Gastroesophageal sphincter (tissue), 4 donors: ENCODE results near the gene TMOD3. TPM values are rescaled to one million over a fixed set of nuclear protein-coding genes. Genes with fewer than 3 reads are reported as not detected.

Experiments used
- ATAC-seq: fragments of 150-250 bp; one replicate; pipeline ENCODE4 v1.9.1; 2016; ENCODE audit warnings: mild to moderate bottlenecking, moderate library complexity
- H3K27ac ChIP-seq, 4 donors: fragments of 200-600 bp; sonication (generic) in 3 of 4; 1 replicate in 3 of 4; 2 replicates in 1 of 4; pipeline ENCODE4 v1.5.1; 2016 to 2019
- H3K27me3 ChIP-seq: fragments of 200-600 bp; sonication (generic); one replicate; pipeline ENCODE4 v1.5.1; 2019
- H3K36me3 ChIP-seq, 2 donors: fragments of 200-600 bp; sonication (generic); one replicate each; pipeline ENCODE4 v1.5.1; 2019; ENCODE audit warnings: control low read depth in 1 of 2
- H3K4me1 ChIP-seq, 3 donors: fragments of 200-600 bp; sonication (generic); 1 replicate in 2 of 3; 2 replicates in 1 of 3; pipeline ENCODE4 v1.5.1; 2016 to 2019; ENCODE audit warnings: control low read depth in 2 of 3
- H3K4me3 ChIP-seq, 2 donors: fragments of 200-600 bp; sonication (generic); one replicate each; pipeline ENCODE4 v1.5.1; 2019; ENCODE audit warnings: mild to moderate bottlenecking in 1 of 2, moderate library complexity in 1 of 2
- H3K9me3 ChIP-seq, 3 donors: fragments of 200-600 bp; sonication (generic); one replicate each; pipeline ENCODE4 v1.5.1; 2017 to 2019; ENCODE audit warnings: control low read depth in 2 of 3
- CTCF ChIP-seq, 4 experiments: fragments of 200-600 bp in 2 of 4; fragments of 450-650 bp in 2 of 4; sonication (generic) in 1 of 4; IDR thresholded peaks; one replicate each; pipeline ENCODE4 v1.5.1; 2017 to 2019; ENCODE audit warnings: antibody characterized with exemption in 4 of 4, mild to moderate bottlenecking in 2 of 4, moderate library complexity in 2 of 4
- EP300 ChIP-seq: sonication (generic); formaldehyde crosslinking; IDR thresholded peaks from one replicate; pipeline ENCODE4 v1.6.1; 2017; ENCODE audit warnings: antibody characterized with exemption, mild to moderate bottlenecking
- POLR2A ChIP-seq, 2 donors: fragments of 450-650 bp; IDR thresholded peaks; one replicate each; pipeline ENCODE4 v1.6.1; 2017; ENCODE audit warnings: antibody characterized with exemption in 2 of 2, mild to moderate bottlenecking in 2 of 2, moderate library complexity in 1 of 2
- POLR2AphosphoS5 ChIP-seq: sonication (generic); formaldehyde crosslinking; IDR thresholded peaks from one replicate; pipeline ENCODE4 v1.6.1; 2017; ENCODE audit warnings: antibody characterized with exemption
- WGBS, 2 donors: methylation state at CpG; one replicate each; pipeline ENCODE4 v1.1.5; 2018; ENCODE audit warnings: low coverage in 1 of 2; 5-methylcytosine and 5-hydroxymethylcytosine counted together
- total RNA-seq, 4 donors: library from RNA; depleted of rRNA; stranded (reverse); fragments of >200 nt; gene quantifications; one replicate each; pipeline ENCODE4 v1.1.0, GENCODE V29; 2016

The TMOD3 gene
- total RNA-seq, 4 donors from 2014 or later = 15.9 to 38.8 (median 21.4) TPM

GRCh38 chr15:51889486-51889885 lies 60.0 kb downstream of the TMOD3 start:
- TF ChIP-seq POLR2A (IDR thresholded peaks at IDR 0.05) = no peak
- no peak for TF ChIP-seq EP300
- no peak for TF ChIP-seq POLR2AphosphoS5
- no peak for TF ChIP-seq CTCF (IDR thresholded peaks at IDR 0.05)
- peaks cover 0 to under 1% (median 0%) of the 10 kb centered on the region in 3 donors for H3K4me1 ChIP-seq
- H3K9me3 ChIP-seq = no peaks in the 10 kb centered on the region
- H3K27ac ChIP-seq = no peak overlapping the region
- no peak for ATAC-seq
- no peak overlapping the region for H3K4me3 ChIP-seq
- peaks cover 0 to 53% of the 10 kb centered on the region in 2 donors for H3K36me3 ChIP-seq
- 88 to 95% methylated on average over 2 of the region's 2 CpGs for WGBS, 2 donors
- H3K27me3 ChIP-seq = no peaks in the 10 kb centered on the region

- H3K36me3 ChIP-seq = peaks cover 0 to 90% of the 10 kb centered on the region in 2 donors
- H3K9me3 ChIP-seq = no peaks in the 10 kb centered on the region
- H3K27me3 ChIP-seq = no peaks in the 10 kb centered on the region
- 49% methylated on average over 3 of the region's 3 CpGs; no CpG with 5 or more reads in 1 of the 2 donors for whole genome bisulfite sequencing, 2 donors
- ATAC-seq = no peak
- no peaks in the 10 kb centered on the region for H3K4me1 ChIP-seq
- no peak overlapping the region for H3K27ac ChIP-seq
- no peak for TF ChIP-seq POLR2AphosphoS5
- no peak for TF ChIP-seq POLR2A (IDR thresholded peaks at IDR 0.05)
- no peak for TF ChIP-seq CTCF (IDR thresholded peaks at IDR 0.05)
- no peak for TF ChIP-seq EP300
- no peak overlapping the region for H3K4me3 ChIP-seq
Measured at GRCh38 chr15:51904421-51904820, 75.0 kb downstream of the TMOD3 start.

- no peaks in the 10 kb centered on the region for H3K4me1 ChIP-seq
- H3K36me3 ChIP-seq = peaks cover 3 to 90% of the 10 kb centered on the region in 2 donors
- ATAC-seq = no peak
- no peak for TF ChIP-seq EP300
- TF ChIP-seq POLR2AphosphoS5 = no peak
- TF ChIP-seq CTCF (IDR thresholded peaks at IDR 0.05) = no peak
- TF ChIP-seq POLR2A (IDR thresholded peaks at IDR 0.05) = no peak
- H3K9me3 ChIP-seq = no peaks in the 10 kb centered on the region
- no peak overlapping the region for H3K27ac ChIP-seq
- H3K27me3 ChIP-seq = no peaks in the 10 kb centered on the region
- WGBS, 2 donors = 78% methylated on average over 4 of the region's 4 CpGs; no CpG with 5 or more reads in 1 of the 2 donors
- H3K4me3 ChIP-seq = no peak overlapping the region
Measured at GRCh38 chr15:51904931-51905330, 75.5 kb downstream of the TMOD3 start.

- no peaks in the 10 kb centered on the region for H3K27me3 ChIP-seq
- TF ChIP-seq POLR2A (IDR thresholded peaks at IDR 0.05) = no peak
- TF ChIP-seq POLR2AphosphoS5 = no peak
- TF ChIP-seq CTCF (IDR thresholded peaks at IDR 0.05) = no peak
- no peak overlapping the region for H3K27ac ChIP-seq
- whole genome bisulfite sequencing, 2 donors = 84 to 91% methylated on average over 8 of the region's 8 CpGs
- peaks cover 3 to 88% of the 10 kb centered on the region in 2 donors for H3K36me3 ChIP-seq
- no peak overlapping the region for H3K4me3 ChIP-seq
- no peaks in the 10 kb centered on the region for H3K9me3 ChIP-seq
- no peak for ATAC-seq
- H3K4me1 ChIP-seq = no peaks in the 10 kb centered on the region
Measured at GRCh38 chr15:51907136-51907862, 77.8 kb downstream of the TMOD3 start.

GRCh38 chr15:51908316-51908715 lies 78.9 kb downstream of the TMOD3 start:
- ATAC-seq = no peak
- Histone ChIP-seq H3K4me1 (no peaks in the 10 kb centered on the region), H3K27ac (no peak overlapping the region), H3K4me3 (no peak overlapping the region), H3K36me3 (peaks cover 3 to 85% of the 10 kb centered on the region in 2 donors), H3K9me3 (no peaks in the 10 kb centered on the region), H3K27me3 (no peaks in the 10 kb centered on the region)
- WGBS, 2 donors = 100% methylated on average over 1 of the region's 1 CpG; no CpG with 5 or more reads in 1 of the 2 donors
- TF ChIP-seq POLR2AphosphoS5 = no peak
- TF ChIP-seq EP300 = no peak
- TF ChIP-seq POLR2A (IDR thresholded peaks at IDR 0.05) = no peak
- TF ChIP-seq CTCF (IDR thresholded peaks at IDR 0.05) = no peak
